ENCODE measurements around the gene GPR161.

DNA sequence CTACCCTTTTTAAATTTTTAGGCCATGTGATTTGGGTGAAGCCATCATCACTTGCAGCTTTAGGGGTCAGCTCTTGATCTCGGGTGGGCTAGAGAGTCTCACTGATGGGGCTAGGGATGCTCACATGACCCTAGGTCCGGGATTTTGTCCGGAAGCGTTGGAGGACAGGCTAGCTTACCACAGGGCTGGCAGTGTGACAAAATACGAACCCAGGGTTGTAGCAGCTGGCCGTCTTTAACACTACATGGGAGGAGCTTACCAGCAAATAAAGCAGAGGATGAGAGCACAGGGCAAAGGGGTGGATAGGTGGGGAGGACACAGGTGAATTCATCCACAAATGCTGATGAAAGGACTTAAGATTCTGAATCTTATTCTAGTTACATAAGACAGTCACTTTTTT, 21.9 kb downstream of the GPR161 start:
- no peak for TF ChIP-seq POLR2A (IDR thresholded peaks at IDR 0.05; ENCODE audit: low read length)
- TF ChIP-seq GATA1 (IDR thresholded peaks at IDR 0.05; ENCODE audit: low read depth, low read length), result no peak
